Transverse colon (tissue), 3 donors: ENCODE measurements around the gene ABCA4.

Experiments used
- EP300 ChIP-seq: sonication (generic); formaldehyde crosslinking; IDR thresholded peaks from one replicate; pipeline ENCODE4 v1.6.1; 2017; ENCODE audit warnings: antibody characterized with exemption, low read depth
- TF ChIP-seq, protein P1 (sequence below), 5 experiments: fragments of 200-600 bp in 3 of 5; fragments of 450-650 bp in 2 of 5; sonication (generic) in 3 of 5; IDR thresholded peaks; 1 replicate in 2 of 5; 2 replicates in 3 of 5; pipeline ENCODE4 v1.5.1; 2016 to 2017; ENCODE audit warnings: antibody characterized with exemption in 5 of 5, inconsistent platforms in 3 of 5, mild to moderate bottlenecking in 2 of 5, moderate library complexity in 1 of 5

DNA sequence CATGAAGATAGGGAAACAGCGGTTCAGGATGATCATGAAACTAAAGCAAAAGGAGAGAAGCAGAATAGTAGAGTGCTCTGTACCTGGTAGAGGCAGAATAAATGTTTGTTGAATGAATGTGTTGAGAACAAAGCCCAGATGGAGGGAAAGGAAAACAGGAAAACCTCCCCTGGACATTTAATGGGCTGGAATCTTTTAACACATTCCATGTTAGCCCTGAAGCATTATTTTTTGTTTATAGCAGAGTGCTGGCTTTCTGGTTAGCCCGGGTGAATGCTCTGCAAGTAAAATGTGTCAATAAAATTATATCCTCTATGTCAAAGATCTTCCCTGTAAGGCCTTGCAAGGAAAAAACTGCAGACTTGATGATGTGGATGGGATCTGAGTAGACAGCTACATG lies 60.2 kb downstream of the ABCA4 start:
- TF ChIP-seq, protein P1, sequence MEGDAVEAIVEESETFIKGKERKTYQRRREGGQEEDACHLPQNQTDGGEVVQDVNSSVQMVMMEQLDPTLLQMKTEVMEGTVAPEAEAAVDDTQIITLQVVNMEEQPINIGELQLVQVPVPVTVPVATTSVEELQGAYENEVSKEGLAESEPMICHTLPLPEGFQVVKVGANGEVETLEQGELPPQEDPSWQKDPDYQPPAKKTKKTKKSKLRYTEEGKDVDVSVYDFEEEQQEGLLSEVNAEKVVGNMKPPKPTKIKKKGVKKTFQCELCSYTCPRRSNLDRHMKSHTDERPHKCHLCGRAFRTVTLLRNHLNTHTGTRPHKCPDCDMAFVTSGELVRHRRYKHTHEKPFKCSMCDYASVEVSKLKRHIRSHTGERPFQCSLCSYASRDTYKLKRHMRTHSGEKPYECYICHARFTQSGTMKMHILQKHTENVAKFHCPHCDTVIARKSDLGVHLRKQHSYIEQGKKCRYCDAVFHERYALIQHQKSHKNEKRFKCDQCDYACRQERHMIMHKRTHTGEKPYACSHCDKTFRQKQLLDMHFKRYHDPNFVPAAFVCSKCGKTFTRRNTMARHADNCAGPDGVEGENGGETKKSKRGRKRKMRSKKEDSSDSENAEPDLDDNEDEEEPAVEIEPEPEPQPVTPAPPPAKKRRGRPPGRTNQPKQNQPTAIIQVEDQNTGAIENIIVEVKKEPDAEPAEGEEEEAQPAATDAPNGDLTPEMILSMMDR (IDR thresholded peaks at IDR 0.05): no peak
- no peak for TF ChIP-seq EP300
